Left renal pelvis (tissue), 4 donors: ENCODE results near the gene SLC22A23. TPM values are rescaled to one million over a fixed set of nuclear protein-coding genes. Genes with fewer than 3 reads are reported as not detected.

Experiments used
- DNase-seq, 4 donors: peaks; one replicate each; pipeline ENCODE4 v3.0.0-alpha.2; 2013; ENCODE audit warnings: low read depth in 4 of 4, low spot score in 3 of 4
- polyA plus RNA-seq, 4 donors: library from polyadenylated mRNA; unstranded; fragments of 120-200 nt; gene quantifications; one replicate each; pipeline ENCODE4 v1.2.1, GENCODE V29; 2013; ENCODE audit not compliant: insufficient read length in 4 of 4

The SLC22A23 gene
- polyA plus RNA-seq, 4 donors: 3.3 to 13.7 (median 11.0) TPM

GRCh38 chr6:3322366-3322890 lies 134.4 kb downstream of the SLC22A23 start:
- no peak for DNase-seq

- no peak for DNase-seq
These were observed 135.0 kb downstream of the SLC22A23 start for GRCh38 chr6:3321875-3322274.

GRCh38 chr6:3321042-3321441 lies 135.8 kb downstream of the SLC22A23 start:
- no peak for DNase-seq

GRCh38 chr6:3320238-3320811 lies 136.5 kb downstream of the SLC22A23 start:
- no peak for DNase-seq

- no peak for DNase-seq
These were observed 137.1 kb downstream of the SLC22A23 start for GRCh38 chr6:3319610-3320200.

GRCh38 chr6:3318821-3319540 lies 137.9 kb downstream of the SLC22A23 start:
- DNase-seq: no peak

- DNase-seq: no peak
These were observed 138.6 kb downstream of the SLC22A23 start for GRCh38 chr6:3318226-3318625.

GRCh38 chr6:3317741-3318211 lies 139.1 kb downstream of the SLC22A23 start:
- DNase-seq: no peak

- no peak for DNase-seq
These were observed 140.0 kb downstream of the SLC22A23 start for GRCh38 chr6:3316818-3317217.

- DNase-seq: no peak
These were observed 140.5 kb downstream of the SLC22A23 start for GRCh38 chr6:3316331-3316730.

GRCh38 chr6:3315841-3316240 lies 141.0 kb downstream of the SLC22A23 start:
- no peak for DNase-seq

- no peak for DNase-seq
These were observed 142.0 kb downstream of the SLC22A23 start for GRCh38 chr6:3314621-3315467.

GRCh38 chr6:3314176-3314575 lies 142.7 kb downstream of the SLC22A23 start:
- no peak for DNase-seq

- DNase-seq: no peak
These were observed 144.1 kb downstream of the SLC22A23 start for GRCh38 chr6:3312604-3313231.

GRCh38 chr6:3311826-3312225 lies 145.0 kb downstream of the SLC22A23 start:
- DNase-seq: no peak

- no peak for DNase-seq
These were observed 146.1 kb downstream of the SLC22A23 start for GRCh38 chr6:3310703-3311102.

- no peak for DNase-seq
These were observed 146.8 kb downstream of the SLC22A23 start for GRCh38 chr6:3310051-3310448.

GRCh38 chr6:3309391-3310050 lies 147.3 kb downstream of the SLC22A23 start:
- no peak for DNase-seq

GRCh38 chr6:3308106-3308505 lies 148.7 kb downstream of the SLC22A23 start:
- no peak for DNase-seq

- no peak for DNase-seq
These were observed 149.4 kb downstream of the SLC22A23 start for GRCh38 chr6:3307436-3307835.
